Activated effector memory CD4-positive, alpha-beta T cell treated with Interleukin-2 at 50 U/mL for 16 hours (primary cell): ENCODE results near the gene LYRM1.

Experiments used
- DNase-seq: peaks from one replicate; pipeline ENCODE4 v3.0.0-alpha.2; 2020

LYRM1 gene

GRCh38 chr16:20873331-20873730, 27.2 kb upstream of the LYRM1 start:
- no peak for DNase-seq

DNA sequence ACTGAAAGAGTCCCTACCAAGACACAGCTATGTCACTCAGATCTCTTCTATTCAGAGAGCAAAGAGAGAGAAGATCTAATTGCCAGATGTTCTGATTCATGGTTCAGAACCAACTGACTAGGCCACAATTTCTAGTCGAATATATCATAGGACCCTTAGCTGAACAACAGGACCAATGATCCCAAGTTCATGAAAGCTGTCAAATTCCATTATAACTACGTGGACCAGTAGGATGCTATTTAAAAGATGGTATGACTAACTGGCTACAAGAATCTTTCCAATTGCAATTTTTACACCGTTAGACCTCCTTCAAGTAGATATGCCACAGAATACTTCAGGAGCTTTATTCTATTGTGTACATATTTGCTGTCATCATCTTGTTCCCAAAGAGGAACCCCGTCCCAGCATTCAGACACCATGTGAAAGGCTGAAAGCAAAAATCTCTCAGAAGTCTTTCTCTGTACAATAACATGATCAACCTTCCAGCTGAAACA, 26.4 kb upstream of the LYRM1 start:
- no peak for DNase-seq

DNA sequence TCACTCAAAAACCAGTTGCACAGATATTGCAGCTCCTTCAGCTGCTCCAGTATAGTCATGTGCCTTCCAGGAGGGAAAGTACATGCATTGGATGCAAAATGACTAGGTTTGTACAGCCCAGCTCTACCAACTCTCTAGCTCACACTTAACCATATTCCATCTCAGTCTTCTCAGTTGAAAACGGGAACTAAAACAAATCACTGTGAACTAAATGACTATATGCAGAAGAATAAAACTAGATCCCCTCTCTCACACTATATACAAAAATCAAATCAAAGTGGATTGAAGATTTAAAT, 25.3 kb upstream of the LYRM1 start:
- no peak for DNase-seq

DNA sequence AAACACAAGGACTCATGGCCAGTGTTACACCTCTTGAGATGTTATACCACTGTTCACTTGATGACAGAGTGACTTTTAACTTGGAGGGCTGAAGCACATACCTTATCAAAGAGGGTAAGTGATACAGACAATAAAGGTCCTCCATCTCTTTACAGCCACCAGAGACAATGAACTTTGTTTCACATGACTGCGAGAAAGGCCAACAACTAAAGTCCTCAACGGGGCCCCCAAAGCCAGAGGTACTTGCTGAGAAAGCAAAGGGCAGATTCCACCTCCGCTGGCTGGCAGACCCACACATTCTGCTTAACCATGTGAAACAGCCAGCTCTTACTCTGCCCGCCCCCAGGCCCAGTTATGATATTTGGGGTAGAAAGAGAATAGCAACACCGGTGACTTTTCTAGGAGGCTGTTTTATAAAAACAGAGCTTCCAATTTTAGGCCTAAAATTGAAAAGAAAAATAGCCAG, 21.9 kb upstream of the LYRM1 start:
- no peak for DNase-seq

DNA sequence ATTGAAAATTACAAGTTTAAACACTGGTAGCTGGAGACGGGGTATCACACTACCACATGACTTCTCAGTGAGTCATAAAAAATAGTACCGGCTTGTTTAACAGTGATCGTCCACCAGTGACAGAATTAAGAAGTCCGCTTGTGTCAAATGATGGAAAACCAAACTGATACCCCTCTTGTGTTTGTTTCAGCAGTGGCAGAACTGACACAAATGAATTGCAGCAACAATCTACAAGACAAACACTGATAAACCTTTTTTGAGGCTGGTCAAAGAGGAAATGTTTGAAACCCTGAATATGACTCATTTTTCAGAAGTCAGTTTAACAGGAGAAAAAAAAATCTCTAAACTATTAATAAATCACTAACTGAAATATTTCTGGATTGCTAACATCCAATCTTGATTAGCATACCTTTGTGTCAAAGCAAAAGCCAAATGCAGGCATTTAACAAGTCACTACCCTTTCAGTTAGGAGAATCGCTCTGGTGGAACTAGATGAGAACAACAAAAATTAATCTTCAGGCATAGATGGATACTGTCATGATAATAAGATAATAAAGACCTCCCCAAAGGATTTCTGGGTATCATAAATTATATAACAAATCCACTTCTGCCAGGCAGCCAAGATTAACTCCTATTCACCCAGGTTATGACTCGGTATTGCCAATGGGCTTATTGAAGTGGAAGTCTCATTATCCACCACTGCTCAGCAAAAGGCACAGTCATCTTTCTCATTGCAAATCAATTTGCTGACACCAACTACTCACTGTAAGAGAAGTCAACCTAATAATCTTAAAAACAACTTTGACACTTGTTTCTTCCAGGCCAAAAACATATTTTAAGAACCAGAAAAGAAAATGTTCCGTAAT, 21.2 kb upstream of the LYRM1 start:
- DNase-seq: no peak

DNA sequence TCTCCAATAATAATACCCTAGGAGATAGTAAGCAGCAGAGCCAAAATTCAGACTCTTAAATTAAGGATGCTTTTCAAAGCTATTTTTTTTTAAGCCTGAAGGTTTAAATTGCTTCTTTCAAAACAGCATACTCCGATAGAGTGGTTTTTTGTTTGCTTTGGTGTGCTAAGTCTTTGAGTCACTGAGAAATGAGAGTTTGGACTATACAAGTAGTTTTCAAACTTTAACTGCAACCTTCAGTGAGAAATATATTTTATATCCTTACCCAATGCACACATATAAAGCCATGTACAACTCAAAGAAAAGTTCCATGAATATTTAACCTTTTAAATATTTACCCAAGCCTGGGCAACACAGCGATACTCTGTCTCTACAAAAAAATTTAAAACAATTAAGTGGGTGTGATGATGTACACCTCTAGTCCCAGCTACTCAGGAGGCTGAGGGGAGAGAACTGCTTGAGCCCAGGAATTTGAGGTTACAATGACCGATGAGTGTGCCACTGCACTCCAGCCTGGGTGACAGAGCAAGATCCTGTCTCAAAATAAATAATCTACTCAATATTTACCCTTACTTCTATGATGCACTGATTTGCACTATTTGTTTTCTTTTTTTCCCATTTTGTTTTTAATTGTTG, 19.6 kb upstream of the LYRM1 start:
- DNase-seq: no peak

DNA sequence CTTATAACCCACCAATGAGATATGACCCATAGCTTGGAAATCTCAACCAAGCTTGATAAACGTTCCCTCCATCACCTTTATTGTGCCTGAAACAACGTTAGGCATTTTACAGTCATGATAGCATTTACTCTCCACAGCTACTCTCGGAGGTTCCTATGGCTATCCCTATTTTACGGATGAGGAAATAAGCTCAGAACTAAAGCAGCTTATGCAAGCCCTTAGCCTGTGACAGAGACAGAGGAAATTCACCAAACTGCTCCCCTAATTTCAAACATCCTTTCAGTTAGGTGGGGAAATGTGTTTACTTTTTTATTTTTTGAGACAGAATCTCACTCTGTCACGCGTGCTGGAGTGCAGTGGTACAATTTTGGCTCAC, 19.1 kb upstream of the LYRM1 start:
- no peak for DNase-seq

DNA sequence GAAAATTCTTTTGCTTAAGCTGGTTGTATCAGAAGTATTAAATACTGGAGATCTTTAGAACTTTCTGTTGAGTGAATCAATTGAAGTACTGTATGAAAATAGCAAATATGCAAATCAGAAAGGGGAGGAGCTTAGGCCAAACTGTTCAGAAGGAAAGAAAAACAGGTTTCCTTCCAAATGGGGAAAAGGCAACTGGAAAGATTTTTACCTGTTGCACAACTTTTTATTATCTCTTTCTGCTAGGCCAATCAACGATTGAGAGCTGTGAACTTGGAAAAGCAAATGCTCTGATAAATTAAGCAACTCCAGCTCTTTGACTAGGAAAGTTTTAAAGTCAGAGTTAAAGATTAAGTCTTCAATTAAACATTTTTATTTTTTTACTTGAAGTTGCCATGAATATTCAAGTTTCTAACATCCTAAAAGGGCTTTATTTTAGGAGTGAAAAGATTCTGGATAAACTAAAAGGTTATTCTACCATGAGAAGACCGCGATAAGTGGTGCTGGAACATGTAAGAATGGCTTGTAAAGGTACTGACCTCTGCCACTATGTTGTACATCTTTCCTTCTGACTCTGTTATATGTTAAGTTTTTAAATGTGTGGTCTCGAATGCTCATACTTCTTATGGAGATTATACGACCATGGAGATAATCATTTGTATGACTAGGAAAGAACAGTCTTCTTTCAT, 16.9 kb upstream of the LYRM1 start:
- DNase-seq: no peak

DNA sequence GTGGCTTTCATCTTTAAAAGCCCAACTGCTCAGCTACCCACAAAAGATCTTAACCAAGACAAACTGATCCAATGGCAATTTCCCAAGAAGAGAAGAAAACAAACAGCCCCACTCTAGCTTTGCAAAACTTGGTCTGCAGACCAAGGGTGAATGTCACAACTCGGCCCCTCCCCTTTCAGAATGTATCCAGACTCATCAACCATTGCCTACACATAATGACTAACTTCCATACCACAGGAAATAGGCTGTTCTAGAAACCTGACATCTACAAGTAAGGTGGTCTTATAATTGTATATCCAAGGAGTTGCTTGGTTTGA, 16.4 kb upstream of the LYRM1 start:
- no peak for DNase-seq

GRCh38 chr16:20886320-20886719, 14.3 kb upstream of the LYRM1 start:
- DNase-seq: no peak

DNA sequence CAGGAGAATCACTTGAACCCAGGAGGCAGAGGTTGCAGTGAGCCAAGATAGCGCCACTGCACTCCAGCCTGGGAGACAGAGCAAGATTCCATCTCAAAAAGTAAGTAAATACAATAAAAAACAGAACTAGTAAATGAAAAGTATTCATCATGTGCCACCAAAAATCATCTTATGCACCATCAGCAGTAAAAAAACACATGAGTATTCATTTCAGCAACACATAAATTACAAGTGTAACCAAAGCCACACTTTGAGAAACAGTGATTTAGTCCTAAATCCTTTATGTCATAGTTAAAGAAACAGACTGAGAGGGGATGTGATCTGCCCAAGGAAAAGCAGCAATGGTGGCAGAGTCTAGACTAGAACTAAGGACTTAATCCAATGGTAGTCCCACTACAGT, 13.4 kb upstream of the LYRM1 start:
- no peak for DNase-seq

DNA sequence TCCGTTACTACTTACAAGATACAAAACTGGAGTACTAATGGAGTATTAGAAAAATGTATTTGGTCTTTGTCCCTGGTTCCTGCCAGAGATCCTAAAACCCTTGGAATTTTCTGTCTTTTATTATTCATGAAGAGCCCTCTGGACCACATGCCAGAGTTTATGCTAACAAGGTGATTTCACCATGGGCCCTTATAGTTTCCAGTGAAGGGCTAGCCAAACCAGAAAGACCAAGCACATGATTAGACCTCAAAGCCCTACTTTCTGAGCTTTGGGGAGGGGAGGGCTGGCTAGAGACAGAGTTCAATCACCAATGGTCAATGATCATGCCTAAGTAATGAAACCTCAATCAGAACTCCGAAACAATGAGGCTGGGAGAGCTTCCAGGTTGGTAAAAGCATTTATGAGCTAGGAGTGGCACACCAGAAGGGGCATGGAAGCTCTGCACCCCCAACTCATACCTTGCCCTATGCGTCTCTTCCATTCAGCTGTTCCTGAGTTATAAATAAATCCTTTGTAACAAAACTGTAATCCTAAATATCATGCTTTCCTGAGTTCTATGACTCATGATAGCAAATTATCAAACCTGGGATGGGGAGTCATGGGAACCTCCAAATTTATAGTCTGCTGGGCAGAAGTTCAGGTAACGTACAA, 10.8 kb upstream of the LYRM1 start:
- DNase-seq: no peak

GRCh38 chr16:20894388-20894787, 6.2 kb upstream of the LYRM1 start:
- no peak for DNase-seq

GRCh38 chr16:20897253-20897897, 3.2 kb upstream of the LYRM1 start:
- DNase-seq: no peak

DNA sequence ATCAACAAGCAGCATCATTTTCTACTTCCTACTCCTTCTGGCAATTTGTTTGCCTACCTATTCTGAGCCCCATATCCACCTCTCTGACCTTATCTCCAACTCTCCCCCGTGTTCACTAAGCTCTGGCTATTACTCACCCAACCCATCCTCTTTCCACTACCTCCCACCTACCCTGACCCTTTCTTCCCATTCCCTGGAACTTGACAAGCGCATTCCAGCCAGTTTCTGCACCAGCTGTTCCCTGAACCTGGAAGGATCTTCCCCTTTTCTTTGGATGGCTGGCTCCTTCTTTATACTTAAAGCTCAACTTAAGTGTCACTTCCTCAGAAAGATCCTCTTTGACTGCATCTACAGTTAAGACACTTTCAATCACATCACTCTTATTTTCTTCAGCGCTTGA, 2.6 kb upstream of the LYRM1 start:
- no peak for DNase-seq

GRCh38 chr16:20899071-20899470, 1.5 kb upstream of the LYRM1 start:
- DNase-seq: no peak

GRCh38 chr16:20899477-20900298, 883 bp upstream of the LYRM1 start:
- DNase-seq: no peak

GRCh38 chr16:20901068-20901435, 481 bp downstream of the LYRM1 start:
- no peak for DNase-seq

GRCh38 chr16:20901436-20902112, 1.0 kb downstream of the LYRM1 start:
- DNase-seq: no peak

DNA sequence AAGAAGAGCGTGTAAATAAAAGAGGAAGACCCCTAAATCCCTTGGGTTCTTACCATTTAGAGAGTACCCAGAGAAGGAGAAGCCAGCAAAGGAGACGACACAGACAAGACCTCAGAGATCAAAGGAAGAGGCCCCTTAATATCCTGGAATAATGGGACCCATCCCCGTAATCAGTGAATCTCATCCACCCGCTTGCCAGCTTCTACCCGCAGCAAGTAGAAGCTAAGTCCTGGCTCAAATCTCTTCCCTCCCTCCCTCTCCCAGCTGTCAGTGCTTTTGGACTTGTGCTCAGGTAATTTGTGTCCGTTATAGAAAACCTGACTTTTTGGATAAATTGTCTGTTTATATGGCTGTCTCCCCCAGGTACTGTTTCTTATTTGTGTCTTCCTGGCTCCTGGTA, 1.9 kb downstream of the LYRM1 start:
- DNase-seq: no peak

- DNase-seq: no peak
These were observed 2.7 kb downstream of the LYRM1 start for GRCh38 chr16:20903116-20903898.
